Activated CD8-positive, alpha-beta T cell treated with anti-CD3 and anti-CD28 coated beads, Interleukin-2, amount 10 ng/mL, durations not matched to agents 7 days and 5 days (primary cell): ENCODE measurements around the gene CCDC34. TPM values are rescaled to one million over a fixed set of nuclear protein-coding genes. Genes with fewer than 3 reads are reported as not detected.

Experiments
- ATAC-seq: fragments of 150-1000 bp; cut with Tn5 transposase; one replicate; pipeline ENCODE4 v1.10.0; 2021; ENCODE audit warnings: moderate library complexity
- CTCF ChIA-PET: fragments of 350-600 bp; sonication (Branson Sonifier 250); formaldehyde crosslinking; loops from one replicate; lab custom pipeline; 2021; ENCODE audit warnings: antibody characterized with exemption; lab: Charles Lee
- POLR2A ChIA-PET: fragments of 350-600 bp; sonication (Branson Sonifier 250); formaldehyde crosslinking; loops from one replicate; lab custom pipeline; 2021; ENCODE audit warnings: antibody characterized with exemption; lab: Charles Lee
- DNase-seq: peaks from one replicate; pipeline ENCODE4 v3.0.0-alpha.2; 2020
- H3K27ac Mint-ChIP-seq: one replicate; pipeline ENCODE4 v1.8.0; 2021; ENCODE audit warnings: mild to moderate bottlenecking, mixed read lengths
- H3K27me3 Mint-ChIP-seq: one replicate; pipeline ENCODE4 v1.8.0; 2021; ENCODE audit warnings: low read depth, mixed read lengths
- H3K36me3 Mint-ChIP-seq: one replicate; pipeline ENCODE4 v1.8.0; 2021; ENCODE audit warnings: low read depth, mixed read lengths
- H3K4me1 Mint-ChIP-seq: one replicate; pipeline ENCODE4 v1.8.0; 2021; ENCODE audit warnings: low read depth, mixed read lengths
- H3K4me3 Mint-ChIP-seq: one replicate; pipeline ENCODE4 v1.8.0; 2021; ENCODE audit warnings: mild to moderate bottlenecking, mixed read lengths
- H3K9me3 Mint-ChIP-seq: one replicate; pipeline ENCODE4 v1.8.0; 2022; ENCODE audit warnings: mixed read lengths; ENCODE audit not compliant: insufficient read depth
- total RNA-seq, 2 experiments: library from RNA; stranded (reverse); gene quantifications; one replicate each; pipeline ENCODE4 v1.2.3, GENCODE V29; 2021

Gene CCDC34
- total RNA-seq, 2 experiments from 2014 or later = 21.7 to 22.2 TPM

- ChIA-PET POLR2A (no interaction called here), CTCF (interaction anchor here (1.5 to 1.7 kb wide), 2 partner anchors 95 to 207 kb away, joined by 3 to 5 read pairs; no protein-coding TSS in a partner anchor)
- DNase-seq (no peak), ATAC-seq (no peak)
- Mint-ChIP-seq H3K9me3 (no peaks in the 10 kb centered on the region), H3K4me1 (no peaks in the 10 kb centered on the region), H3K4me3 (no peak overlapping the region), H3K27ac (no peak overlapping the region), H3K36me3 (no peaks in the 10 kb centered on the region), H3K27me3 (peaks cover 3% of the 10 kb centered on the region)
Measured at GRCh38 chr11:27390318-27391295, 27.6 kb upstream of the CCDC34 start.

- no peak overlapping the region for H3K4me3 Mint-ChIP-seq
- H3K9me3 Mint-ChIP-seq = no peaks in the 10 kb centered on the region
- no peak overlapping the region for H3K27ac Mint-ChIP-seq
- ChIA-PET CTCF (no interaction called here), POLR2A (no interaction called here)
- DNase-seq (no peak), ATAC-seq (no peak)
- no peaks in the 10 kb centered on the region for H3K4me1 Mint-ChIP-seq
- H3K27me3 Mint-ChIP-seq = peaks cover 10% of the 10 kb centered on the region
- no peaks in the 10 kb centered on the region for H3K36me3 Mint-ChIP-seq
Measured at GRCh38 chr11:27388869-27389268, 25.9 kb upstream of the CCDC34 start.

- H3K4me3 Mint-ChIP-seq = no peak overlapping the region
- no peaks in the 10 kb centered on the region for H3K36me3 Mint-ChIP-seq
- no peak overlapping the region for H3K27ac Mint-ChIP-seq
- POLR2A ChIA-PET = no interaction called here
- DNase-seq (no peak), ATAC-seq (no peak)
- H3K4me1 Mint-ChIP-seq = no peaks in the 10 kb centered on the region
- H3K27me3 Mint-ChIP-seq = peaks cover 10% of the 10 kb centered on the region
- CTCF ChIA-PET = no interaction called here
- no peaks in the 10 kb centered on the region for H3K9me3 Mint-ChIP-seq
Measured at GRCh38 chr11:27388001-27388400, 25.0 kb upstream of the CCDC34 start.

- ATAC-seq (no peak), DNase-seq (no peak)
- Mint-ChIP-seq H3K4me1 (no peaks in the 10 kb centered on the region), H3K4me3 (no peak overlapping the region), H3K9me3 (no peaks in the 10 kb centered on the region), H3K27ac (no peak overlapping the region), H3K27me3 (peaks cover 10% of the 10 kb centered on the region), H3K36me3 (no peaks in the 10 kb centered on the region)
- POLR2A ChIA-PET = no interaction called here
- CTCF ChIA-PET = interaction anchor here (0.5 to 1.2 kb wide), 2 partner anchors 110 to 157 kb away, joined by 3 read pairs; no protein-coding TSS in a partner anchor
Measured at GRCh38 chr11:27387362-27387761, 24.3 kb upstream of the CCDC34 start.

- CTCF ChIA-PET = interaction anchor here (1.2 kb wide), 1 partner anchor 111 kb away, joined by 3 read pairs; no protein-coding TSS in a partner anchor
- POLR2A ChIA-PET = no interaction called here
- DNase-seq = no peak
- Mint-ChIP-seq H3K4me1 (no peaks in the 10 kb centered on the region), H3K36me3 (no peaks in the 10 kb centered on the region), H3K4me3 (no peak overlapping the region), H3K27me3 (peaks cover 10% of the 10 kb centered on the region), H3K9me3 (no peaks in the 10 kb centered on the region), H3K27ac (no peak overlapping the region)
- no peak for ATAC-seq
Measured at GRCh38 chr11:27386181-27386845, 23.3 kb upstream of the CCDC34 start.

GRCh38 chr11:27385245-27385644 lies 22.2 kb upstream of the CCDC34 start:
- Mint-ChIP-seq H3K4me3 (no peak overlapping the region), H3K27me3 (peaks cover 10% of the 10 kb centered on the region), H3K9me3 (no peaks in the 10 kb centered on the region), H3K4me1 (no peaks in the 10 kb centered on the region), H3K27ac (no peak overlapping the region), H3K36me3 (no peaks in the 10 kb centered on the region)
- ATAC-seq (no peak), DNase-seq (no peak)
- ChIA-PET CTCF (interaction anchor here (1.4 kb wide), 1 partner anchor 10 kb away, joined by 3 read pairs; no protein-coding TSS in a partner anchor), POLR2A (no interaction called here)

- ChIA-PET CTCF (interaction anchor here (0.9 to 1.7 kb wide), 3 partner anchors 9 to 115 kb away, joined by 3 to 4 read pairs (median 3); no protein-coding TSS in a partner anchor), POLR2A (no interaction called here)
- Mint-ChIP-seq H3K36me3 (no peaks in the 10 kb centered on the region), H3K9me3 (no peaks in the 10 kb centered on the region), H3K4me3 (no peak overlapping the region), H3K27me3 (peaks cover 11% of the 10 kb centered on the region), H3K4me1 (no peaks in the 10 kb centered on the region), H3K27ac (no peak overlapping the region)
- ATAC-seq = no peak
- no peak for DNase-seq
Measured at GRCh38 chr11:27384227-27384626, 21.2 kb upstream of the CCDC34 start.

GRCh38 chr11:27383645-27384044 lies 20.6 kb upstream of the CCDC34 start:
- H3K27ac Mint-ChIP-seq = no peak overlapping the region
- no peak for DNase-seq
- H3K36me3 Mint-ChIP-seq = no peaks in the 10 kb centered on the region
- peaks cover 16% of the 10 kb centered on the region for H3K27me3 Mint-ChIP-seq
- ATAC-seq = no peak
- H3K4me3 Mint-ChIP-seq = no peak overlapping the region
- H3K9me3 Mint-ChIP-seq = no peaks in the 10 kb centered on the region
- H3K4me1 Mint-ChIP-seq = no peaks in the 10 kb centered on the region
- ChIA-PET CTCF (interaction anchor here (0.9 to 1.7 kb wide), 2 partner anchors 18 to 115 kb away, joined by 3 to 4 read pairs; no protein-coding TSS in a partner anchor), POLR2A (no interaction called here)

- H3K9me3 Mint-ChIP-seq = no peaks in the 10 kb centered on the region
- CTCF ChIA-PET = interaction anchor here (2.0 kb wide), 1 partner anchor 13 kb away, joined by 5 read pairs; no protein-coding TSS in a partner anchor
- ATAC-seq (no peak), DNase-seq (no peak)
- H3K27me3 Mint-ChIP-seq = peaks cover 17% of the 10 kb centered on the region
- H3K36me3 Mint-ChIP-seq = no peaks in the 10 kb centered on the region
- no peaks in the 10 kb centered on the region for H3K4me1 Mint-ChIP-seq
- no peak overlapping the region for H3K4me3 Mint-ChIP-seq
- H3K27ac Mint-ChIP-seq = no peak overlapping the region
- POLR2A ChIA-PET = no interaction called here
Measured at GRCh38 chr11:27381238-27381666, 18.2 kb upstream of the CCDC34 start.

GRCh38 chr11:27380771-27381170 lies 17.8 kb upstream of the CCDC34 start:
- Mint-ChIP-seq H3K36me3 (no peaks in the 10 kb centered on the region), H3K4me1 (no peaks in the 10 kb centered on the region), H3K27me3 (peaks cover 17% of the 10 kb centered on the region), H3K4me3 (no peak overlapping the region), H3K27ac (no peak overlapping the region), H3K9me3 (no peaks in the 10 kb centered on the region)
- DNase-seq (no peak), ATAC-seq (no peak)
- CTCF ChIA-PET = interaction anchor here (2.0 kb wide), 1 partner anchor 12 kb away, joined by 5 read pairs; no protein-coding TSS in a partner anchor
- POLR2A ChIA-PET = no interaction called here

- DNase-seq (no peak), ATAC-seq (no peak)
- Mint-ChIP-seq H3K27me3 (peaks cover 15% of the 10 kb centered on the region), H3K9me3 (no peaks in the 10 kb centered on the region), H3K4me3 (no peak overlapping the region), H3K36me3 (no peaks in the 10 kb centered on the region), H3K27ac (no peak overlapping the region), H3K4me1 (no peaks in the 10 kb centered on the region)
- ChIA-PET POLR2A (no interaction called here), CTCF (no interaction called here)
Measured at GRCh38 chr11:27379449-27379848, 16.4 kb upstream of the CCDC34 start.
